Body of pancreas (tissue), 4 donors: ENCODE measurements around the gene MRM2.

Experiments
- CTCF ChIP-seq, 7 experiments: fragments of 450-650 bp in 4 of 7; fragments of 200-600 bp in 3 of 7; sonication (generic) in 3 of 7; IDR thresholded peaks; one replicate each; pipeline ENCODE4 v1.5.1; 2016 to 2019; ENCODE audit warnings: antibody characterized with exemption in 7 of 7
- POLR2A ChIP-seq, 3 donors: fragments of 450-650 bp; IDR thresholded peaks; one replicate each; pipeline ENCODE4 v1.6.1; 2016; ENCODE audit warnings: antibody characterized with exemption in 3 of 3, mild to moderate bottlenecking in 2 of 3

- no peak for TF ChIP-seq POLR2A (IDR thresholded peaks at IDR 0.05)
- peak in 6 of 7 experiments; percentile 27 to 47 (median 38) for TF ChIP-seq CTCF (IDR thresholded peaks at IDR 0.05)
Observed at GRCh38 chr7:2247141-2247995, 5.4 kb upstream of the MRM2 start.
